NCI-H2081 (cell line): Measurements from ENCODE around the gene GAA.

ENCODE experiments used
- DNase-seq, 2 experiments: peaks; one replicate each; lab custom pipeline; 2025; lab: John Stamatoyannopoulos, UW

The GAA gene

DNA sequence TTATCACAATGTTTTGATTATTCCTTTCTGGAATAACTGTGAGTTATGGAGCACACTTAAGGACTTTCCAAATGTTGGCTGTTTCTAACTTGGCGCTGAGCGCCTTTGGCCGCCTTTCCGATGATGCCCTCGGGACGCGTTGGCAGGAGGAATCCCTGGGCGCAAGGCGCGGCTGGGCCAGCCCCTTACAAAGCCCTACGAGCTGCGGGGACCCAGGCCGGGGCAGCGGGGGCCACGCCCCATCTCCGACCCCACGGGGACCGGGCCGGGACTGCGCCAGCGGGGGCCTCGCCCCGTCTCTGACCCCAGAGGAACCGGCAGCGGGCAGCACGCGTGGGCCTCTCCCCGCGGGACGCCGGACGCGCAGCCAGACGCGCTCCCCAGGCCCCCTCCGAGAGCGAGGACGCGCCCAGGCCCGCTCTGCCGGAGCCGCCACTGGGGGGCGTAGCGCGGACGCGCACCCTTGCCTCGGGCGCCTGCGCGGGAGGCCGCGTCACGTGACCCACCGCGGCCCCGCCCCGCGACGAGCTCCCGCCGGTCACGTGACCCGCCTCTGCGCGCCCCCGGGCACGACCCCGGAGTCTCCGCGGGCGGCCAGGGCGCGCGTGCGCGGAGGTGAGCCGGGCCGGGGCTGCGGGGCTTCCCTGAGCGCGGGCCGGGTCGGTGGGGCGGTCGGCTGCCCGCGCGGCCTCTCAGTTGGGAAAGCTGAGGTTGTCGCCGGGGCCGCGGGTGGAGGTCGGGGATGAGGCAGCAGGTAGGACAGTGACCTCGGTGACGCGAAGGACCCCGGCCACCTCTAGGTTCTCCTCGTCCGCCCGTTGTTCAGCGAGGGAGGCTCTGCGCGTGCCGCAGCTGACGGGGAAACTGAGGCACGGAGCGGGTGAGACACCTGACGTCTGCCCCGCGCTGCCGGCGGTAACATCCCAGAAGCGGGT is at the start of gene GAA:
GAA (plus strand) TSS at position 571 of the 935 bp plus-strand sequence. CDS start 3,006 bp downstream, outside the sequence.
- DNase-seq = peak; percentile 87 to 88

GRCh38 chr17:80051681-80052080 is 49.7 kb upstream of the GAA start:
- DNase-seq = no peak

DNA sequence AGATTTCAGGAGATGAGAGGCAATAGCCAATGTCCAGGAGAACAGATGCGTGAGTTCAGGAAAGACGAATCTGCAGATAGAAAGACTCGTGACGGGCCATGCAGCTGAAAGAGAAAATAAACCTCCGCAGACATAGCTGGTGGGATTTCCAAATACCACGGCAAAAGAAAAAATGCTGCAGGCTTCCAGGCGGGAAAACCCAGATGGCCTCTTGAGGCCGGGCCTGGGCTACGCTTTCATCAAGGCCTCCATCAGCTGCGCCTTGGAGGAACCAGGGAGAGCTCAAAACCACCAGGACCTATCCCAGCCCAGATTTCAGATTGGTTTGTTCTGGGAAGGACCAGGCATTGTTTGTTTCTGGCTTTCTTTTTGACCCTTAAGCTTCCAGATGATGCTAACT is 48.3 kb upstream of the GAA start:
- DNase-seq = no peak

DNA sequence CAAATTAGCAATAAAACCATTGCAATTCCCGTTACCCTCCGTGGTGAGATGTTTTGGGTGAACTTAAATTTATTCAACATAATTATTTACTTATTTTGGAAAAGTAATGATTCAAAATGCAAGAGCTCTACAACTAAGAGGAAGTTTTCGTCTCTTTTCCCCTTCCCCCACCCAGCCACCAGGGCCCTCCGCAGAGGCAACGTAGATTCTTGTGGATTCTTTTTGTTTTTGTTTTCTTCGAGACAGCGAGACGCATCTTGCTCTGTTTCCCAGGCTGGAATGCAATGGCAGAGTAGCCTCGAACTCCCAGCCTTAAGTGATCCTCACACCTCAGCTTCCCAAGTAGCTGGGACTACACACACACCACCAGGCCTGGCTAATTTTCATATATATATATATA is 45.8 kb upstream of the GAA start:
- DNase-seq = no peak

DNA sequence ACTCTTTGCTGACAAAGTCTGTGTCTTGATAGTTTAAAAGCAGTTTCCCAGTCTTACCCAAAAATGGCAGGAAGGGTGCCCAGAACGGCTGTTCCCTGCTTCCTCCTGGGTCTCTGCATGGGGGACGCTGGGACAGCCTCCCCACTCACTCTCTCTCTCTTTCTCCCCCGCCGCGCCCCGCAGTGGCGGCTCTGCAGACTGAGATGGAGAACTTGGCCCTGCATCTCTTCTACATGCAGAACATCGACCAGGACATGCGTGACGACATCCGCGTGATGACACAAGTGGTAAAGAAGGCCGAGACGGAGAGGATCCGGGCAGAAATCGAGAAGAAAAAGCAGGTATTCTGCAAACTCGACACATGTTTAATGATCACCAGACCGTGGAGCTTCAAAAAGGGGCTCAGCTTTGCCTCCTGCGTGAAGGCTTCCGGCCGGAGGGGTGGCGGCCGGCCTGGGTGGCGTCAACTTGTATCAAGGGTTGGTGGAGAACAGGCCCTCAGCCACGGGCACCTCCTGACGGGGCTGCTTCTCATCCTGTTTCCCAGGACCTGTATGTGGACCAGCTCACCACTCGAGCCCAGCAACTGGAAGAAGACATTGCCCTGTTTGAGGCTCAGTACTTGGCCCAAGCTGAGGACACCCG is 42.9 kb upstream of the GAA start:
- DNase-seq = no peak

DNA sequence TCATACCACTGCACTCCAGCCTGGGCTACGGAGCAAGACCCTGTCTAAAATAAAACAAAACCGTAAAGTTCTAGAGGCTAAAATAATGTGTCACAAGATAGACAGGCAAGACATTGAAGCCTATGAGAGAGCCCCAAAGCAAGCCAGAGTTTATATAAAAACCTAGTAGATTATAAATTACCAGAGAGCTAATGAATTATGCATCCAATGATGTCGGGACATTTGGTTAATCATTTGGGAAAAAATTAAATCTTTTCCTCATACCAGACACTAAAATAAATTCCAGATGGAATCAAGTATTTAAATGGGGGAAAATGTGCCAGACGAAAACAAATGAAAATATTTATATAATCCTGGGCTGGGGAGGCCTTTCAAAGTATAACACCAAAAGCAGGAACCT is 40.7 kb upstream of the GAA start:
- DNase-seq = no peak

- DNase-seq = no peak
Observed at GRCh38 chr17:80061421-80061820, 40.0 kb upstream of the GAA start.

DNA sequence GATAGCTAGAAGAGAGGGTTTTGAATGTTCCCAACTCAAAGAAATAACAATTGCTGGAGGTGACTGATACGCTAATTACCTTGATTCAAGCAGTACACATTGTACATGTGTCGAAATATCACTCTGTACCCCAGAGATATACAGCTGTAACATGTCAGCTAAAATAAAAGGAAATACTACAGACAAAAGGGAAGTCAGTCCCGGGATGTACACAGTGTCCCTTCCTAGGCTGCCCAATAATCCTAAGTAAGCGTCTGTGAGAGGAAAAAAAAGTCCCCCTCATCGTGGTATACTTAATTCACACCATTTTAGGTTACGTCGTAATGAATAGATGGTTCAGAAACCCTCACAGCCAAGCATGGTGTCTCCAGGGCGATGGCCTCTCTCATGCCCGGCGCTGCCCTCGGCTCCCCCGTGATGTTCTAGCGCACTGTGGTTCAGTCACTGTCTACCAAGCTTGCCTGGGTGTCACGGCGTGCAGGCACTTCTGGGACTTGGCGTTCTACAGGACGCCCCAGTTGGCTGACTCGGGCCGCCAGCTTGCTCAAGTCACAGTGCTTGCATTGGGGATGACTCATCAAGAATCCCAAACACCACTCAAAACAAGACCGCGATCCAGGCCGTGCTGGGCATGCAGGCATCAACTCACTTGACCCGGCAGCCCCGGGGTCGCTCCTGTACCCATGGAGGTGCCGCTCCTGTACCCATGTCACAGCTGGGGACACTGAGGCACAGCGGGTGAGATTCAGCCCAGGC is 37.4 kb upstream of the GAA start:
- DNase-seq = no peak

DNA sequence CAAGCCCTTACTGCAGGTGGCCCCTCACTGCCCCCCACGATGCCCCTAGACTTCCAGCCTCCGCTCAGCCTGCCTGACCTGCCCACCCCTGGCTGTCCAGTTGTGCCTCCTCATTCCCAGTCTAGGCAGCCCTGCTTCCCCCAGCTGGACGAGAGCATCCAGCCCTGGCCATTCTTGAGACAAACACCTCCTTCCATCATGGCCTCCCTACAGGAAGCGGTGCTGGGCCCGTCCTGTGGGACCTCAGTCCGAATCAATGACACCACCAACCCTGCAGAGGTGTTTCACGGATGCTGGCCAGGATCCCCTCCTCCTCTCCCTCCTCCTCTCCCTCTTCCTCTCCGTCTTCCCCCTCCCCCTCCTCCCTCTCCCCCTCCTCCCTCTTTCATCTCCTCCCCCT is 36.7 kb upstream of the GAA start:
- DNase-seq = no peak

DNA sequence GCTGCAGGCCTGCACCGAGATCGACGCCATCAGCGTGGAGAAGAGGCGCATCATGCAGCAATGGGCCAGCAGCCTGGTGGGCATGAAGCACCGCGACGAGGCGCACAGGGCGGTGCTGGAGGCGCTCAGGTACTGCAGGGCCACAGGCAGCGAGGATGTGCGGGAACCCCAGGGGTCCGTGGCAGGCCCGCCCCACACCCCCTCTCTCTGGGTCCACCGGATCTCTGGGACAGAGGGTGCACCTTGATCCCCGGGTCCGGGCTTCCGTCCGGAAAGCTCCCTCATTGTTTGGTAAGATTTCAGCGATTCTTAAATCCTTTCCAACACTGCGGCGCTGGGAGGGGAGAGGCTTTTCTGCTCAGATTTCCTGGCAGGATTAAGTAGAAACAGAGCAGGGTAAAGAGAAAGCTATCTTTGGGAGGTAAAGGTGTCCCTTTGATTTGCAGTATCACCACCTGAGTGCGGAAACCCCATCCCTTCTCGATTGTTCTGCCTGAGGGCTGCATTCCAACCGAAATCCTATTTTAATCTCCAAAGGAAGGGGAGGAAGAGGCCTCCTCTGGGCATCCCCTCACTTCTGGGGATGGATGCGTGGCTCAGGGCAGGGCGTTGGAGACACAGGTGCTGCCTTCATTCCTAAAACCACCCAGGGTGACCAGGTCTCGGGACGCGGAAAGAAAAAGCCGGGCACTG is 35.8 kb upstream of the GAA start:
- no peak for DNase-seq

GRCh38 chr17:80067393-80067986 is 33.9 kb upstream of the GAA start:
- no peak for DNase-seq

- DNase-seq = no peak
Observed at GRCh38 chr17:80068301-80069222, 32.8 kb upstream of the GAA start.

- DNase-seq = no peak
Observed at GRCh38 chr17:80070375-80071115, 30.8 kb upstream of the GAA start.

- peak in 1 of 2 experiments; percentile 45 for DNase-seq
Observed at GRCh38 chr17:80071116-80071841, 30.1 kb upstream of the GAA start.

DNA sequence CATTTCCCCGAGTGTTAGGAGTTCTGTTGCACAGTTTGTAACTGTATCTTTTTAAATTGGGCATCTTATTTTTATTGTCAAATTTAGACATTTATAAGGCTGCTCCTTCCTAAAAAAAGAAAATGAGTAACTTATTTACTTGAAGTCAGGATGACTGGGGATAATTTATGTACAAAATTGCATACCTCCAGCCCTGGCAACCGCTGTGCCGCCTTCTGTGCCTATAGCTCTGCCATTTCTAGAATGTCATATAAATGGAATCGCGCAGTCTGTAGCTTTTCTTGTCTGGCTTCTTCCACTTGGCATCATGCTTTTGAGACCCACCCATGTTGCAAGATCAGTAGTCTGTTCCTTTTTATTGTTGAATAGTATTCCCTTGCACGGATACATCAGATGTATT is 29.0 kb upstream of the GAA start:
- DNase-seq = no peak

DNA sequence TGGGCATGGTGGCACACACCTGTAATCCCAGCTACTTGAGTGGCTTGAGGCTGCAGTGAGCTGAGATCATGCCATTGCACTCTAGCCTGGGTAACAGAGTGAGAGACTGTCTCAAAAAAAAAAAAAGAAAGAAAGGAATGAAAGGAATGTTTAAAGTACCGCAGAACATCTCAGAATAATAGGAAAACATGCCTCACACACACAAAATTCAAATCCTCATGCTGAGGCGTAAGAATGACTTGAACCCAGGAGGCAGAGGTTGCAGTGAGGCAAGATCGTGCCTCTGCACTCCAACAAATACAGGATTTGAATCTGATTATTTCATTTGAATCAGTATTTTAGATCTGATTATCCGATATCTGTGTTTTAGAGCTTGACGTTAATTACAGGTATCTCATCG is 21.3 kb upstream of the GAA start:
- no peak for DNase-seq

- DNase-seq = no peak
Observed at GRCh38 chr17:80081596-80081995, 19.8 kb upstream of the GAA start.

DNA sequence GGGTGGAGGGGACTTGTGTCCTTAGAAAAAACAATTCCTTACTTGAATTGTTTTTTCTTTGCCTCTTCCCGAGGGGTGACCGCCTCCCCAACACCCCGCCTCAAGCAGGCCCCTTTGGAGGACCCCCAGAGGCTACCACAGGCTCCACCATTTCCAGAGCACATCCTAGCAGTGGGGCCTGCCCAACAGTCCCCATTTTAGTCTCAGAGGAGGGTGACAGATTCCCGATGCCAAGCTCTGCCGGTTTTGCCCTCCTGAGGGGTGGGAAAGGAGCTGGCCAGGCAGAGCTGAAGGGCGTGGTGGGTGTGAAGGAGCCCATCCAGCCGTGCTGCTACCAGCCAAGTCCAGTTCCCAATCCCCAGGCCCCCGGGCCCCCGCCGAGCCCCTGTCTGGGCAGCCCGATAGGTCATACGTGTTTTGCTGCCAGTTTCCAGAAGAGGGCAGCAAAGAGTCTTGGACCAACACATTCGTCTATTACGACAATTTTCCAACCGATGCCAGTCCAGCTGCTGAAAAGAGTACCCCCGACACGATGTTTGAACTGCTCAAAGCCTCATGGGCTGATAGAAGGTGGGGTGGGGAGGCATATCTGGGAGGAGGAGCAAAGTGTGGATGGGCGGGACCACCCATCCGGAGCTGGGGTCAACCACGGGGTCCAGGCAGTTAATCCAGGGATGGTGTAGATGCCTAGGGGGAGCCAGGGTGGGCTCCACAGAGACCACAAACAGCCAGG is 18.8 kb upstream of the GAA start:
- DNase-seq = peak; percentile 85 to 88
